ENCODE measurements around the gene BPIFB3. TPM values are rescaled to one million over a fixed set of nuclear protein-coding genes. Genes with fewer than 3 reads are reported as not detected.
"Not testable (repeated sequence)": the region's sequence is repeated elsewhere in the genome, so short reads cannot be mapped to it uniquely, and the experiment has no call there.

Gene BPIFB3
- total and polyA plus RNA-seq, 2 experiments from 2014 or later, result not detected

DNA sequence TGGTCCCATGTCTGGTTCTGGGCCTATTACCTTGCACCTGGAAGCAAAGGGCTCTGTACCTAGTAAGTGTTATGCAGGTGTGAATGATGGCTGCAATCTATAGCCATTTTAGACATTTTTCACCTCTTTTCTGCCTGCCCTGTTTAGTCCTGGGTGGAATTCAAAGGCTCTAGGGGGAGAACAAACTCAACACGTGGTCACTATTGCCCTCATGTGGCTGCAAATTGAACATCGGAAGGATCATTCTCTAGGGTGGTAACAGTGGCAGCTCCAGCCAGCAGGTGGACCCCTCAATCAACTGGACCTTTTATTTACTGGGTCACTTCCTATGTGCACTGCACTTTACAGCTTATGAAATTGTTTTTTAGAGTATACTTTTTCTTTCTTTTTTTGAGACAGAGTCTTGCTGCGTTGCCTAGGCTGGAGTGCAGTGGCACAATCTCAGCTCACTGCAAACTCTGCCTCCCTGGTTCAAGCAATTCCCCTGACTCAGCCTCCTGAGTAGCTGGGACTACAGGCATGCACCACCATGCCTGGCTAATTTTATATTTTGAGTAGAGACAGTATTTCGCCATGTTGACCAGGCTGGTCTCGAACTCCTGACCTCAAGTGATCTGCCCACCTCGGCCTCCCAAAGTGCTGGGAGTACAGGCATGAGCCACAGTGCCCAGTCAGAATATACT, 42.3 kb downstream of the BPIFB3 start:
- WGBS (ENCODE audit: low lambda C conversion rate, missing lambda C conversion rate), result 25% methylated on average over 6 of the region's 6 CpGs
- H4K20me1 ChIP-seq (ENCODE audit: insufficient read depth, poor library complexity, severe bottlenecking); H3K4me3 ChIP-seq; H3K79me2 ChIP-seq; H3K4me1 ChIP-seq (ENCODE audit: insufficient read depth); H3K4me2 ChIP-seq; H3K27me3 ChIP-seq; H3K36me3 ChIP-seq (replicated peaks; ENCODE audit: insufficient read depth, low read depth); H3K9me3 ChIP-seq (ENCODE audit: low read depth); H3K27ac ChIP-seq; H3K9me2 ChIP-seq (replicated peaks; ENCODE audit: insufficient read depth); H2AFZ ChIP-seq: not testable (repeated sequence)
- DNase-seq (ENCODE audit: low spot score), result peak; percentile 87
- TF ChIP-seq, protein P1, sequence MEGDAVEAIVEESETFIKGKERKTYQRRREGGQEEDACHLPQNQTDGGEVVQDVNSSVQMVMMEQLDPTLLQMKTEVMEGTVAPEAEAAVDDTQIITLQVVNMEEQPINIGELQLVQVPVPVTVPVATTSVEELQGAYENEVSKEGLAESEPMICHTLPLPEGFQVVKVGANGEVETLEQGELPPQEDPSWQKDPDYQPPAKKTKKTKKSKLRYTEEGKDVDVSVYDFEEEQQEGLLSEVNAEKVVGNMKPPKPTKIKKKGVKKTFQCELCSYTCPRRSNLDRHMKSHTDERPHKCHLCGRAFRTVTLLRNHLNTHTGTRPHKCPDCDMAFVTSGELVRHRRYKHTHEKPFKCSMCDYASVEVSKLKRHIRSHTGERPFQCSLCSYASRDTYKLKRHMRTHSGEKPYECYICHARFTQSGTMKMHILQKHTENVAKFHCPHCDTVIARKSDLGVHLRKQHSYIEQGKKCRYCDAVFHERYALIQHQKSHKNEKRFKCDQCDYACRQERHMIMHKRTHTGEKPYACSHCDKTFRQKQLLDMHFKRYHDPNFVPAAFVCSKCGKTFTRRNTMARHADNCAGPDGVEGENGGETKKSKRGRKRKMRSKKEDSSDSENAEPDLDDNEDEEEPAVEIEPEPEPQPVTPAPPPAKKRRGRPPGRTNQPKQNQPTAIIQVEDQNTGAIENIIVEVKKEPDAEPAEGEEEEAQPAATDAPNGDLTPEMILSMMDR (IDR thresholded peaks at IDR 0.05; ENCODE audit: poor library complexity), result peak; percentile 98

DNA sequence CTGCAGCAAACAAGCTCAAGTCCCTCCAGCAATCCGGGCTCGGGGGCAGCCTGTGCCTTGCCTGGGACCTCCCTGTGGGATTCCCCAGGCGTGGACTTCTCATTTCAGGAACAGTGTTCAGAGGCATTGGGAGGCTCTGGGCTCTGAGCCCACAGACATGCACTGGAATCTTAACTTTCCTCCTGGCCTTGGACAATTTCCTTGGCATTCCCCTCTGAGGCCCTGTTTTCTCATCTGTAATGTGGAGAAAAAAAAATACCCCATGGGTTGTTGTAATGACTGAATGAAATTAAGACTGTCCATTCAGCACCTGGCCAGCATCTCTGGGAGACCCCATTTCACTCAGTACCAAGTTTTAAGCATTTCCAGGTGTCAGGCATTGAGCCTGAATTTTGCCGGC, 43.3 kb downstream of the BPIFB3 start:
- no peaks in the 10 kb centered on the region for H3K36me3 ChIP-seq (replicated peaks; ENCODE audit: insufficient read depth, low read depth)
- H3K4me2 ChIP-seq, result no peak overlapping the region
- no peak overlapping the region for H3K4me3 ChIP-seq
- H3K27ac ChIP-seq, result no peak overlapping the region
- no peak overlapping the region for H2AFZ ChIP-seq
- H3K27me3 ChIP-seq, result no peaks in the 10 kb centered on the region
- no peak for TF ChIP-seq EZH2 (IDR thresholded peaks at IDR 0.05; ENCODE audit: borderline replicate concordance)
- TF ChIP-seq EZH2phosphoT487 (IDR thresholded peaks at IDR 0.05; ENCODE audit: low read depth, severe bottlenecking, unreplicated experiment), result no peak
- TF ChIP-seq, protein P1 (IDR thresholded peaks at IDR 0.05; ENCODE audit: poor library complexity), result no peak
- no peak for DNase-seq (ENCODE audit: low spot score)
- H3K9me3 ChIP-seq (ENCODE audit: low read depth), result no peaks in the 10 kb centered on the region
- no peaks in the 10 kb centered on the region for H3K4me1 ChIP-seq (ENCODE audit: insufficient read depth)
- no peaks in the 10 kb centered on the region for H3K79me2 ChIP-seq
- no peaks in the 10 kb centered on the region for H3K9me2 ChIP-seq (replicated peaks; ENCODE audit: insufficient read depth)
- H4K20me1 ChIP-seq (ENCODE audit: insufficient read depth, poor library complexity, severe bottlenecking), result no peaks in the 10 kb centered on the region
- WGBS (ENCODE audit: low lambda C conversion rate, missing lambda C conversion rate), result 81% methylated on average over 4 of the region's 4 CpGs

GRCh38 chr20:33099843-33100538, 46.3 kb downstream of the BPIFB3 start:
- Histone ChIP-seq H3K9me3 (ENCODE audit: low read depth) (no peaks in the 10 kb centered on the region), H4K20me1 (ENCODE audit: insufficient read depth, poor library complexity, severe bottlenecking) (no peaks in the 10 kb centered on the region), H3K27me3 (no peaks in the 10 kb centered on the region), H2AFZ (no peak overlapping the region), H3K36me3 (replicated peaks; ENCODE audit: insufficient read depth, low read depth) (no peaks in the 10 kb centered on the region), H3K27ac (no peak overlapping the region), H3K4me2 (no peak overlapping the region), H3K4me3 (no peak overlapping the region), H3K79me2 (no peaks in the 10 kb centered on the region), H3K9me2 (replicated peaks; ENCODE audit: insufficient read depth) (no peaks in the 10 kb centered on the region), H3K4me1 (ENCODE audit: insufficient read depth) (no peaks in the 10 kb centered on the region)
- TF ChIP-seq, protein P1 (IDR thresholded peaks at IDR 0.05; ENCODE audit: poor library complexity), result no peak
- TF ChIP-seq EZH2phosphoT487 (IDR thresholded peaks at IDR 0.05; ENCODE audit: low read depth, severe bottlenecking, unreplicated experiment) (no peak), EZH2 (IDR thresholded peaks at IDR 0.05; ENCODE audit: borderline replicate concordance) (no peak)
- DNase-seq (ENCODE audit: low spot score), result no peak
- WGBS (ENCODE audit: low lambda C conversion rate, missing lambda C conversion rate), result 72% methylated on average over 10 of the region's 10 CpGs
